Adrenal gland (tissue), 12 donors: ENCODE measurements around the gene ST7. TPM values are rescaled to one million over a fixed set of nuclear protein-coding genes. Genes with fewer than 3 reads are reported as not detected.
A peak's percentile ranks its signal among the peaks of the same experiment; 100 is the strongest.

Experiments used
- DNase-seq, 7 donors: peaks; one replicate each; pipeline ENCODE4 v3.0.0-alpha.2; 2019 to 2020
- H3K27ac ChIP-seq, 5 donors: fragments of 200-600 bp; sonication (generic) in 4 of 5; 1 replicate in 3 of 5; 2 replicates in 2 of 5; pipeline versions ENCODE4 v1.5.1 to v1.8.0; 2016 to 2020; ENCODE audit warnings: mild to moderate bottlenecking in 1 of 5
- H3K27me3 ChIP-seq: fragments of 200-600 bp; 2 replicates; pipeline ENCODE4 v1.8.0; 2021
- H3K36me3 ChIP-seq, 2 donors: fragments of 200-600 bp; replicated peaks in 1 of 2; 1 replicate in 1 of 2; 2 replicates in 1 of 2; pipeline versions ENCODE4 v1.5.1 to v1.8.0; 2018 to 2022
- H3K4me1 ChIP-seq, 2 donors: fragments of 200-600 bp; replicated peaks in 1 of 2; 1 replicate in 1 of 2; 2 replicates in 1 of 2; pipeline versions ENCODE4 v1.5.1 to v1.8.0; 2018 to 2021
- H3K4me3 ChIP-seq, 4 donors: fragments of 200-600 bp; sonication (generic) in 3 of 4; one replicate each; pipeline ENCODE4 v1.5.1; 2016 to 2018
- H3K9me3 ChIP-seq, 3 donors: fragments of 200-600 bp; sonication (generic) in 1 of 3; replicated peaks in 1 of 3; 1 replicate in 2 of 3; 2 replicates in 1 of 3; pipeline versions ENCODE4 v1.5.1 to v1.8.0; 2016 to 2021
- CTCF ChIP-seq, 6 experiments: fragments of 450-650 bp in 4 of 6; fragments of 200-600 bp in 2 of 6; sonication (generic) in 1 of 6; IDR thresholded peaks; 1 replicate in 5 of 6; 2 replicates in 1 of 6; pipeline versions ENCODE4 v1.5.1 to v1.8.0; 2016 to 2021; ENCODE audit warnings: antibody characterized with exemption in 6 of 6, mild to moderate bottlenecking in 2 of 6, moderate library complexity in 1 of 6
- POLR2A ChIP-seq, 2 donors: fragments of 450-650 bp; IDR thresholded peaks; one replicate each; pipeline ENCODE4 v1.6.1; 2017; ENCODE audit warnings: antibody characterized with exemption in 2 of 2, mild to moderate bottlenecking in 2 of 2, moderate library complexity in 1 of 2
- WGBS, 4 donors: extraction: QIAGEN DNeasy Blood & Tissue Kit in 2 of 4; methylation state at CpG; one replicate each; pipeline versions ENCODE4 v1.1.5 to v1.1.7; 2013 to 2017; 5-methylcytosine and 5-hydroxymethylcytosine counted together
- intact Hi-C, 2 donors: fragments of 100-400 bp; cut with DNase I; formaldehyde crosslinking; loops; one replicate each; pipeline versions ENCODE4 v1.14.1 to v1.15.0; 2022 to 2023
- polyA plus RNA-seq, 3 donors: library from polyadenylated mRNA; stranded (reverse); fragments of 200-250 nt in 2 of 3; fragments of 350-450 nt in 1 of 3; fragmentation: Illumina TruSeq in 1 of 3; extraction: RNeasy Lipid Tissue Mini Kit (QIAGEN cat#74804) in 1 of 3; gene quantifications; one replicate each; pipeline ENCODE4 v1.2.3, GENCODE V29; 2013 to 2014
- total RNA-seq, 9 donors: library from RNA; depleted of rRNA in 4 of 9; stranded (reverse); fragments of >200 nt in 4 of 9; fragments of 120-200 nt in 1 of 9; fragmentation: NEBNext Ultra II Directional in 1 of 9; extraction: Animal tissue kit (Norgen Biotek cat#: 25700) in 1 of 9; gene quantifications; one replicate each; pipeline versions ENCODE4 v1.1.0 to v1.2.4, GENCODE V29; 2013 to 2023
- donor health status: healthy with polysubstance abuse.
- donor health status: Bipolar disorder and iron deficiency.
- donor health status: DM: yes; HTN: yes; CAD: no.
- donor health status: DM: no; HTN: no; CAD: no.
- donor health status: DM: no; HTN: no; CAD: no.
- donor health status: DM: yes; HTN: yes; CAD: no.

The ST7 gene
- total and polyA plus RNA-seq, 12 donors = 15.7 to 69.9 (median 33.1) TPM

- Histone ChIP-seq H3K4me3 (no peak overlapping the region), H3K4me1 (peaks cover 27 to 50% of the 10 kb centered on the region in 2 donors), H3K9me3 (no peaks in the 10 kb centered on the region), H3K27ac (no peak overlapping the region), H3K36me3 (no peaks in the 10 kb centered on the region), H3K27me3 (no peaks in the 10 kb centered on the region)
- no peak for TF ChIP-seq CTCF (IDR thresholded peaks at IDR 0.05)
- TF ChIP-seq POLR2A (IDR thresholded peaks at IDR 0.05) = no peak
- intact Hi-C loops = no loop called here
- 87 to 96% (median 92%) methylated on average over 1 of the region's 1 CpG for WGBS, 4 donors
- no peak for DNase-seq
Observed at GRCh38 chr7:117067340-117067739, 114.0 kb downstream of the ST7 start.

- H3K36me3 ChIP-seq = no peaks in the 10 kb centered on the region
- TF ChIP-seq POLR2A (IDR thresholded peaks at IDR 0.05) = no peak
- no peak for TF ChIP-seq CTCF (IDR thresholded peaks at IDR 0.05)
- H3K9me3 ChIP-seq = no peaks in the 10 kb centered on the region
- intact Hi-C loops = no loop called here
- DNase-seq = peak in 4 of 7 donors; percentile 18 to 37 (median 26)
- no peak overlapping the region for H3K27ac ChIP-seq
- peaks cover 36 to 62% of the 10 kb centered on the region in 2 donors for H3K4me1 ChIP-seq
- no peak overlapping the region for H3K4me3 ChIP-seq
- H3K27me3 ChIP-seq = no peaks in the 10 kb centered on the region
- WGBS, 4 donors = 47 to 59% (median 53%) methylated on average over 5 of the region's 5 CpGs
Observed at GRCh38 chr7:117068511-117069145, 115.3 kb downstream of the ST7 start.

- H3K27ac ChIP-seq = no peak overlapping the region
- H3K4me3 ChIP-seq = no peak overlapping the region
- no peak for DNase-seq
Observed at GRCh38 chr7:117069379-117069778, 116.1 kb downstream of the ST7 start.

GRCh38 chr7:117071551-117071950 is 118.2 kb downstream of the ST7 start:
- intact Hi-C loops = no loop called here
- H3K27me3 ChIP-seq = no peaks in the 10 kb centered on the region
- 89 to 93% (median 92%) methylated on average over 3 of the region's 3 CpGs for WGBS, 4 donors
- no peak for DNase-seq
- H3K4me3 ChIP-seq = no peak overlapping the region
- H3K27ac ChIP-seq = no peak overlapping the region
- H3K9me3 ChIP-seq = no peaks in the 10 kb centered on the region
- TF ChIP-seq POLR2A (IDR thresholded peaks at IDR 0.05) = no peak
- no peak for TF ChIP-seq CTCF (IDR thresholded peaks at IDR 0.05)
- H3K4me1 ChIP-seq = peaks cover 27 to 45% of the 10 kb centered on the region in 2 donors
- no peaks in the 10 kb centered on the region for H3K36me3 ChIP-seq

More at GRCh38 chr7:117069379-117069778, 116.1 kb downstream of the ST7 start:
- Histone ChIP-seq H3K27me3 (no peaks in the 10 kb centered on the region), H3K4me1 (peaks cover 36 to 61% of the 10 kb centered on the region in 2 donors), H3K36me3 (no peaks in the 10 kb centered on the region), H3K9me3 (no peaks in the 10 kb centered on the region)
- WGBS, 4 donors = 81 to 91% (median 86%) methylated on average over 1 of the region's 1 CpG
- TF ChIP-seq CTCF (IDR thresholded peaks at IDR 0.05) (no peak), POLR2A (IDR thresholded peaks at IDR 0.05) (no peak)
- intact Hi-C loops = no loop called here
